Measurements from ENCODE around the gene APOE. TPM values are rescaled to one million over a fixed set of nuclear protein-coding genes. Genes with fewer than 3 reads are reported as not detected.
A peak's percentile ranks its signal among the peaks of the same experiment; 100 is the strongest.
"Not testable (repeated sequence)": the region's sequence is repeated elsewhere in the genome, so short reads cannot be mapped to it uniquely, and the experiment has no call there.

The APOE gene
- total RNA-seq (1 to 10 TPM in 4 of 5 experiments, under 1 TPM in 1; 0.41 to 7.9 (median 4.0) TPM), polyA plus RNA-seq (not detected), total RNA-seq (1.3 reads per million, percentile 2 among the genes with 10 or more reads in this experiment)

GRCh38 chr19:44905437-44906160 is at the start of gene APOE:
APOE (plus strand) TSS chr19:44905796; CDS start chr19:44906625, 829 bp downstream.
- peak within 1 kb of the TSS in 2 of 9 donors; percentile 25 to 49 for H3K27ac Mint-ChIP-seq
- H3K27me3 Mint-ChIP-seq, result peaks cover 18 to 29% (median 20%) of the 10 kb centered on the region in 5 donors
- peak within 1 kb of the TSS in 4 of 10 donors; percentile 19 to 50 (median 38) for H3K4me3 Mint-ChIP-seq

DNA sequence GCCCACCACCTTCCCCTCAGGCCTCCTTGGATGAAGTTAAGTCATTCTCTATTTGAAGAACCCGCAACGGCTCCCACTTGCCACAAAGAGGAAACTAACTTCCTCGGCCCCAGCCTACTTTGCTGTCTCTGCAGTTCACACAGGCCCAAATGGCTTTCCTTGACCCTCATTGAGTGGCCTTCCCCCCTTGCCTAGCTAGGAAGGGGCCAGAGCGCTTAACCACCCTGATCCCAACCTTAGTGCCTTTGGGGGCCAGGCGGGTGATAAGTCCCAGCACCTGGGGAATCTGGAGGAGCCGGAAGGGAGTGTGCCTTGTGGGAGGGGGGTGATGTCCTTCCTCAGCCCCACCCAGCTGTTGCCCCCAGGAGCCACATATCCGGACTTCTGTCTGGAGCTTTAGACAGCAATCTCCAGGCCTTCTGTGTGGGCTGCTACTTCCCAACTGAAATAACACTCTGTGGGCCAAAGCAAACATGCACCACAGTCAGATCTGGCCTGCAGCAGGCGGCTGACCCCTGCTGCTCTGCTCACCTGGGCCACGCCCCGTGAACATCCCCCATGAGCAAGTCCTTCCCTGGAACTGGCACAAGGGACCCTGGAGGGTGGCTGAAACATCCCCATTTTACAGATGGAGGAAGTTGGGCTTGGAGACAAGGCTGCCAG is 49.0 kb upstream of the APOE start:
- no peak overlapping the region for H3K4me3 Mint-ChIP-seq
- Histone ChIP-seq H3K27ac (ENCODE audit: low read depth, low read length) (no peak overlapping the region), H3K36me3 (ENCODE audit: control insufficient read depth in 2 of 3, insufficient read depth in 3 of 3, low read length in 3 of 3) (no peaks in the 10 kb centered on the region), H3K9me3 (ENCODE audit: control insufficient read depth in 2 of 3, low read length in 3 of 3) (no peaks in the 10 kb centered on the region), H3K4me1 (ENCODE audit: control insufficient read depth in 2 of 2, insufficient read depth in 2 of 2, low read length in 2 of 2) (no peaks in the 10 kb centered on the region), H3K4me3 (ENCODE audit: low read length) (no peak overlapping the region), H3K27me3 (ENCODE audit: control insufficient read depth in 2 of 2, insufficient read depth in 2 of 2, low read length in 2 of 2) (no peaks in the 10 kb centered on the region)
- no peaks in the 10 kb centered on the region for H3K9me3 Mint-ChIP-seq
- intact Hi-C loops (cut with micrococcal nuclease), result no loop called here
- DNase-seq (no peak), ATAC-seq (no peak)
- ChIA-PET POLR2A (interaction anchor here (0.6 kb wide), 1 partner anchor 27 kb away, joined by 3 read pairs; no protein-coding TSS in a partner anchor), CTCF (no interaction called here)
- H3K27me3 Mint-ChIP-seq, result peaks cover 0 to 5% (median 0%) of the 10 kb centered on the region in 5 donors
- no peaks in the 10 kb centered on the region for H3K36me3 Mint-ChIP-seq
- peak overlapping the region in 1 of 9 donors; percentile 70 for H3K27ac Mint-ChIP-seq
- peaks cover 0 to 5% (median 0%) of the 10 kb centered on the region in 7 donors for H3K4me1 Mint-ChIP-seq

More at GRCh38 chr19:44905437-44906160, at the start of gene APOE:
- H3K9me3 ChIP-seq (ENCODE audit: control insufficient read depth in 2 of 3, low read length in 3 of 3), result no peaks in the 10 kb centered on the region
- H3K4me3 ChIP-seq (ENCODE audit: low read length), result no peak within 1 kb of the TSS
- DNase-seq (no peak), ATAC-seq (no peak)
- ChIA-PET POLR2A (no interaction called here), CTCF (interaction anchor here (0.6 kb wide), 1 partner anchor 355 kb away, joined by 4 read pairs; no protein-coding TSS in a partner anchor)
- H3K9me3 Mint-ChIP-seq, result no peaks in the 10 kb centered on the region
- peaks cover 0 to 4% of the 10 kb centered on the region in 2 donors for H3K27me3 ChIP-seq (ENCODE audit: control insufficient read depth in 2 of 2, insufficient read depth in 2 of 2, low read length in 2 of 2)
- no peak within 1 kb of the TSS for H3K27ac ChIP-seq (ENCODE audit: low read depth, low read length)
- H3K36me3 ChIP-seq (ENCODE audit: control insufficient read depth in 2 of 3, insufficient read depth in 3 of 3, low read length in 3 of 3), result peaks cover 0 to 26% (median 0%) of the 10 kb centered on the region in 3 experiments
- H3K4me1 ChIP-seq (ENCODE audit: control insufficient read depth in 2 of 2, insufficient read depth in 2 of 2, low read length in 2 of 2), result no peaks in the 10 kb centered on the region
- intact Hi-C loops (cut with micrococcal nuclease), result no loop called here
- H3K36me3 Mint-ChIP-seq, result peaks cover 0 to 12% (median 3%) of the 10 kb centered on the region in 5 donors
- H3K4me1 Mint-ChIP-seq, result peaks cover 5 to 15% (median 10%) of the 10 kb centered on the region in 7 donors

- Mint-ChIP-seq H3K27ac (no peak overlapping the region), H3K9me3 (no peaks in the 10 kb centered on the region), H3K4me3 (no peak overlapping the region), H3K27me3 (no peaks in the 10 kb centered on the region), H3K4me1 (peaks cover 0 to 2% (median 0%) of the 10 kb centered on the region in 7 donors), H3K36me3 (no peaks in the 10 kb centered on the region)
- Histone ChIP-seq H3K4me1 (ENCODE audit: control insufficient read depth in 2 of 2, insufficient read depth in 2 of 2, low read length in 2 of 2) (no peaks in the 10 kb centered on the region), H3K27ac (ENCODE audit: low read depth, low read length) (no peak overlapping the region), H3K36me3 (ENCODE audit: control insufficient read depth in 2 of 3, insufficient read depth in 3 of 3, low read length in 3 of 3) (no peaks in the 10 kb centered on the region), H3K4me3 (ENCODE audit: low read length) (no peak overlapping the region), H3K9me3 (ENCODE audit: control insufficient read depth in 2 of 3, low read length in 3 of 3) (no peaks in the 10 kb centered on the region), H3K27me3 (ENCODE audit: control insufficient read depth in 2 of 2, insufficient read depth in 2 of 2, low read length in 2 of 2) (no peaks in the 10 kb centered on the region)
- ATAC-seq (no peak), DNase-seq (no peak)
- intact Hi-C loops (cut with micrococcal nuclease), result no loop called here
- ChIA-PET CTCF (no interaction called here), POLR2A (interaction anchor here (1.3 kb wide), 1 partner anchor 8 kb away, joined by 4 read pairs; no protein-coding TSS in a partner anchor)
Observed at GRCh38 chr19:44857837-44858236, 47.8 kb upstream of the APOE start.

DNA sequence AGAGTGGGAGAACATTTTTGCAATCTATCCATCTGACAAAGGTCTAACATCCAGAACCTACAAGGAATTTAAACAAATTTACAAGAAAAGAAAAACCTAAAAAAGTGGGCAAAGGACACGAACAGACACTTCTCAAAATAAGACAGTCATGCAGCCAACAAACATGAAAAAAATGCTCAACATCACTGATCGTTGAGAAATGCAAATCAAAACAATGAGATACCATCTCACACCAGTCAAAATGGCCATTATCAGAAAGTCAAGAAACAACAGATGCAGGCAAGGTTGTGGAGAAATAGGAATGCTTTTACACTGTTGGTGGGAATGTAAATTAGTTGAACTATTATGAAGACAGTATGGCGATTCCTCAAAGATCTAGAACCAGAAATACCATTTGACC is 44.0 kb upstream of the APOE start:
- H3K4me1 ChIP-seq (ENCODE audit: control insufficient read depth in 2 of 2, insufficient read depth in 2 of 2, low read length in 2 of 2); H3K4me3 Mint-ChIP-seq; H3K27ac ChIP-seq (ENCODE audit: low read depth, low read length); H3K27ac Mint-ChIP-seq; H3K9me3 ChIP-seq (ENCODE audit: control insufficient read depth in 2 of 3, low read length in 3 of 3); H3K4me3 ChIP-seq (ENCODE audit: low read length); H3K36me3 ChIP-seq (ENCODE audit: control insufficient read depth in 2 of 3, insufficient read depth in 3 of 3, low read length in 3 of 3); H3K27me3 Mint-ChIP-seq; H3K36me3 Mint-ChIP-seq; DNase-seq; POLR2A ChIA-PET; H3K27me3 ChIP-seq (ENCODE audit: control insufficient read depth in 2 of 2, insufficient read depth in 2 of 2, low read length in 2 of 2); ATAC-seq; H3K4me1 Mint-ChIP-seq; intact Hi-C loops (cut with micrococcal nuclease); H3K9me3 Mint-ChIP-seq: not testable (repeated sequence)
- CTCF ChIA-PET, result interaction anchor here (0.6 kb wide), 1 partner anchor 374 kb away, joined by 4 read pairs; no protein-coding TSS in a partner anchor

- no peak for ATAC-seq
- H3K4me1 ChIP-seq (ENCODE audit: control insufficient read depth in 2 of 2, insufficient read depth in 2 of 2, low read length in 2 of 2), result no peaks in the 10 kb centered on the region
Observed at GRCh38 chr19:44863990-44864389, 41.6 kb upstream of the APOE start.

DNA sequence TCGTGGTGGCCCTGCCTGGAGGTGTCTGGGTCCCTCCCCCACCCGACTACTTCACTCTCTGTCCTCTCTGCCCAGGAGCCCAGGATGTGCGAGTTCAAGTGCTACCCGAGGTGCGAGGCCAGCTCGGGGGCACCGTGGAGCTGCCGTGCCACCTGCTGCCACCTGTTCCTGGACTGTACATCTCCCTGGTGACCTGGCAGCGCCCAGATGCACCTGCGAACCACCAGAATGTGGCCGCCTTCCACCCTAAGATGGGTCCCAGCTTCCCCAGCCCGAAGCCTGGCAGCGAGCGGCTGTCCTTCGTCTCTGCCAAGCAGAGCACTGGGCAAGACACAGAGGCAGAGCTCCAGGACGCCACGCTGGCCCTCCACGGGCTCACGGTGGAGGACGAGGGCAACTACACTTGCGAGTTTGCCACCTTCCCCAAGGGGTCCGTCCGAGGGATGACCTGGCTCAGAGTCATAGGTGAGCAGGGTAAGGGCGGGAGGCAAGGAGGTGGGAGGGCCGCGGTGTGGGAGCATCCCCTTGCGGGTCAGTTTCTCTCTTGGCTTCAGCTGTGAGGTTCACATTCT is 40.3 kb upstream of the APOE start:
- Mint-ChIP-seq H3K9me3 (no peaks in the 10 kb centered on the region), H3K27ac (no peak overlapping the region), H3K4me3 (no peak overlapping the region), H3K27me3 (no peaks in the 10 kb centered on the region), H3K4me1 (peaks cover 0 to 10% (median 0%) of the 10 kb centered on the region in 7 donors), H3K36me3 (no peaks in the 10 kb centered on the region)
- DNase-seq, result no peak
- Histone ChIP-seq H3K4me3 (ENCODE audit: low read length) (no peak overlapping the region), H3K27me3 (ENCODE audit: control insufficient read depth in 2 of 2, insufficient read depth in 2 of 2, low read length in 2 of 2) (no peaks in the 10 kb centered on the region), H3K36me3 (ENCODE audit: control insufficient read depth in 2 of 3, insufficient read depth in 3 of 3, low read length in 3 of 3) (no peaks in the 10 kb centered on the region), H3K27ac (ENCODE audit: low read depth, low read length) (no peak overlapping the region), H3K9me3 (ENCODE audit: control insufficient read depth in 2 of 3, low read length in 3 of 3) (no peaks in the 10 kb centered on the region), H3K4me1 (ENCODE audit: control insufficient read depth in 2 of 2, insufficient read depth in 2 of 2, low read length in 2 of 2) (no peaks in the 10 kb centered on the region)
- intact Hi-C loops (cut with micrococcal nuclease), result no loop called here
- ATAC-seq, result no peak
- ChIA-PET POLR2A (no interaction called here), CTCF (no interaction called here)

More at GRCh38 chr19:44863990-44864389, 41.6 kb upstream of the APOE start:
- Histone ChIP-seq H3K27ac (ENCODE audit: low read depth, low read length) (no peak overlapping the region), H3K36me3 (ENCODE audit: control insufficient read depth in 2 of 3, insufficient read depth in 3 of 3, low read length in 3 of 3) (no peaks in the 10 kb centered on the region), H3K27me3 (ENCODE audit: control insufficient read depth in 2 of 2, insufficient read depth in 2 of 2, low read length in 2 of 2) (no peaks in the 10 kb centered on the region), H3K4me3 (ENCODE audit: low read length) (no peak overlapping the region), H3K9me3 (ENCODE audit: control insufficient read depth in 2 of 3, low read length in 3 of 3) (no peaks in the 10 kb centered on the region)
- ChIA-PET POLR2A (interaction anchor here (0.6 kb wide), 1 partner anchor 124 kb away, joined by 3 read pairs; no protein-coding TSS in a partner anchor), CTCF (interaction anchor here (0.6 kb wide), 1 partner anchor 934 kb away, joined by 4 read pairs; no protein-coding TSS in a partner anchor)
- H3K27me3 Mint-ChIP-seq, result no peaks in the 10 kb centered on the region
- no peak overlapping the region for H3K4me3 Mint-ChIP-seq
- intact Hi-C loops (cut with micrococcal nuclease), result no loop called here
- H3K9me3 Mint-ChIP-seq, result no peaks in the 10 kb centered on the region
- DNase-seq, result no peak
- peaks cover 0 to 5% (median 0%) of the 10 kb centered on the region in 7 donors for H3K4me1 Mint-ChIP-seq
- no peaks in the 10 kb centered on the region for H3K36me3 Mint-ChIP-seq
- no peak overlapping the region for H3K27ac Mint-ChIP-seq

Data from naive thymus-derived CD4-positive, alpha-beta T cell (primary cell).